Measurements from ENCODE around the gene COCH. TPM values are rescaled to one million over a fixed set of nuclear protein-coding genes. Genes with fewer than 3 reads are reported as not detected.
"Not testable (repeated sequence)": the region's sequence is repeated elsewhere in the genome, so short reads cannot be mapped to it uniquely, and the experiment has no call there.

COCH gene
- total RNA-seq, 3 donors from 2014 or later, result 0.82 to 1.2 (median 0.87) TPM

GRCh38 chr14:30928462-30928861 is 54.1 kb downstream of the COCH start:
- peaks cover 8% of the 10 kb centered on the region for H3K36me3 Mint-ChIP-seq (ENCODE audit: insufficient read depth)
- H3K9me3 Mint-ChIP-seq, result no peaks in the 10 kb centered on the region
- DNase-seq (no peak), ATAC-seq (peak in 1 of 2 donors; percentile 48)
- H3K4me3 Mint-ChIP-seq, result no peak overlapping the region
- peaks cover 3% of the 10 kb centered on the region for H3K4me1 Mint-ChIP-seq (ENCODE audit: low read depth)
- no peaks in the 10 kb centered on the region for H3K27me3 Mint-ChIP-seq (ENCODE audit: low read depth)

DNA sequence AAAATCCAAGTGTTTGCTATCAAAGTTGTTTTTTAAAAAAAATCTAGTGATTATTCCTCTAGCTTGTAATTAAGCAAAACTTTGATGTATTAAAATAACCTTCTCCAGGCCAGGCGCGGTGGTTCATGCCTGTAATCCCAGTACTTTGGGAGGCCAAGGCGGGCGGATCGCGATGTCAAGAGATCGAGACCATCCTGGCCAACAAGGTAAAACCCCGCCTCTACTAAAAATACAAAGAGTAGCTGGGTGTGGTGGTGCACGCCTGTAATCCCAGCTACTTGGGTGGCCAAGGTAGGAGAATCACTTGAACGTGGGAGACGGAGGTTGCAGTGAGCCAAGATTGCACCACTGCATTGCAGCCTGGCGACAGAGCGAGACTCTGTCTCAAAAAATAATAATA is 59.6 kb downstream of the COCH start:
- H3K9me3 Mint-ChIP-seq; H3K27me3 Mint-ChIP-seq (ENCODE audit: low read depth); H3K4me3 Mint-ChIP-seq; H3K4me1 Mint-ChIP-seq (ENCODE audit: low read depth); ATAC-seq; DNase-seq: not testable (repeated sequence)
- H3K36me3 Mint-ChIP-seq (ENCODE audit: insufficient read depth), result peaks cover 18% of the 10 kb centered on the region

DNA sequence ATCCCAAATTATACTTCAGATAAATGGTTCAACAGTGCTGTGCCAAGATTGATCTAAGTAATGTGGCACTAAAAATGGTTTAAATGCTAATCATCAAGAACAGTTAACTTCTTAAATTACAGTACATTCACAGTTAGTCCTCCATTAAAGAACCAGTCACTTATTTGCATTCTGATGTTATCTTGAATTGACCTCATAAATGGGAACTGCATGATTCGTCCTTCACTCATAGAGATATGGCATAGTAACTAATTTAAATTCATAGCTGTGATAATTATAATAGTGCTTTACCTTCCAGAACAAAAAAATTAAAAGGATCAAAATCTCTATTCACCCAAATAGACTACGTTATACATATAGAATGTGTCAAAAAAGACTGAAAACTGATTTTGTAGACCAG is 61.1 kb downstream of the COCH start:
- ATAC-seq (no peak), DNase-seq (no peak)
- no peaks in the 10 kb centered on the region for H3K27me3 Mint-ChIP-seq (ENCODE audit: low read depth)
- no peaks in the 10 kb centered on the region for H3K4me1 Mint-ChIP-seq (ENCODE audit: low read depth)
- H3K4me3 Mint-ChIP-seq, result no peak overlapping the region
- H3K36me3 Mint-ChIP-seq (ENCODE audit: insufficient read depth), result peaks cover 20% of the 10 kb centered on the region
- H3K9me3 Mint-ChIP-seq, result no peaks in the 10 kb centered on the region

GRCh38 chr14:30938617-30939016 is 64.3 kb downstream of the COCH start:
- ATAC-seq (no peak), DNase-seq (no peak)
- Mint-ChIP-seq H3K36me3 (ENCODE audit: insufficient read depth) (peaks cover 33% of the 10 kb centered on the region), H3K9me3 (no peaks in the 10 kb centered on the region), H3K27me3 (ENCODE audit: low read depth) (no peaks in the 10 kb centered on the region), H3K4me1 (ENCODE audit: low read depth) (no peaks in the 10 kb centered on the region), H3K4me3 (no peak overlapping the region)

Other genes with a start within 250 kb of the COCH start
- 10 to 100 TPM; 11.5 to 12.8 (median 12.2) TPM for gene AP4S1, start 151.1 kb downstream of the COCH start, total RNA-seq
- gene STRN3, start 151.8 kb downstream of the COCH start, total RNA-seq, result 10 to 100 TPM; 21.4 to 24.1 (median 23.3) TPM

All from activated T-cell treated with anti-CD3 and anti-CD28 coated beads, Interleukin-2, amount 50 U/mL, for 4 hours (primary cell).